ENCODE measurements around the gene LITAF.

Gene LITAF

DNA sequence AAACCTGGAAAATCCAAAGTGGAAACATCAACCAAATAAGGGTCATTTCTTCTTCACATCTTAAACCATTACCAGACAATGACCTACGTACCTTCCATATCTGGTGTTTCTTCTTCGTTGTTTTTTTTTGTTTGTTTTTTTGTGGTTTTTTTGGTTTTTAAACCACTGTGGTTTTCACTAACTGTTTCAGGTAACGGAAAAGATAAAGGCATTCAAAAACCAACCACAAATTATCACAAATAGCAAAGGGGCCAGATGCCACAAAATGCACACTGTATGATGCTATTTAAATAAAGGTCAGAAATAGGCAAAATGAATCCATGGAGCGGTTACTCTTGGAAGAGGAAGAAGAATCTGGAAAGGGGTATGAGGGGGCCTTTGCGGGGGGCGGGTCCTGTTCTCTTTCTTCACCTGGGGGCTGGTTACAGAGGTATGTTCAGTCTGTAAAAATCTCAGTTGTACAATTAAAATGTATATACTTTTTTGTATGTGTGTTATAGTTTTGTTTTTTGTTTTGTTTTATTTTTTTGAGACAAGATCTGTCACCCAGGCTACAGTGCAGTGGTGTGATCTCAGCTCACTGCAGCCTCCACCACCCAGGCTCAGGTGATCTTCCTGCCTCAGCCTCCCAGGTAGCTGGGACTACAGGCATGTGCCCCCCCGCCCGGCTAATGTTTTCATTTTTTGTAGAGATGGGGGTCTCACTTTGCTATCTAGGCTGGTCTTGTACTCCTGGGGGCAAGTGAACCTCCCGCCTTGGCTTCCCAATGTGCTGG lies 29.6 kb downstream of the LITAF start:
- H3K27ac Mint-ChIP-seq = peak overlapping the region; percentile 97
- H3K9me3 Mint-ChIP-seq = no peaks in the 10 kb centered on the region
- H3K36me3 Mint-ChIP-seq = peaks cover 23% of the 10 kb centered on the region
- H3K27me3 Mint-ChIP-seq = no peaks in the 10 kb centered on the region
- peaks cover 80% of the 10 kb centered on the region for H3K4me1 Mint-ChIP-seq
- H3K4me3 Mint-ChIP-seq = peak overlapping the region; percentile 79

DNA sequence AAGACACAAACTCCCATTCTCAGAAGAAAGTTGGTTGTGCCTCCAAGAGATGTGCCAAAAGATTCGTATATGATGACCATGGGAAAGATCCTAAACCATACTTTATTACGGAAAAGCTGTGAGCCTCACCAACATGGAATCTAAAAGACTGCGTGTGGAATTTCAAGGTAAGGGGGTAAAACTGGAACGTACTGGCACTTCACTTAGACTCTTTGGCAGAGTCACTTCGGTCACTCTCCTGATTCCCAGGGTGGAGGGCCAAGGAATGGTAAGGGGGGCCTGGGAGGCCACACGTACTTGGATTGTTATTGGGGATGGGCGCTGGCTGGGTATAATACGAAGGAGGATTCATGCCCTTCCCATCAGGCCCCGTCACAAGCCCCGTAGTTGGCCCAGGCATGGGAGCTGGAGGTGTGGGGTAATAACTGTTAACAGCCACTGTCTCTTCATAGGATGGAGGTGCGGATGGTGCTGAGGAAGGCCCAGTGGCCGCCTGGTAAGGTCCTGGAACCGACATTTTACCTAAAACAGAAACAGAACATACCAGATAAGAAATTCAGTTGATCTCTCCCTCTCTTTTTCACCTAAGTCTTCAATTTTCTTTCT lies 30.4 kb downstream of the LITAF start:
- no peaks in the 10 kb centered on the region for H3K9me3 Mint-ChIP-seq
- H3K36me3 Mint-ChIP-seq = peaks cover 23% of the 10 kb centered on the region
- H3K4me1 Mint-ChIP-seq = peaks cover 73% of the 10 kb centered on the region
- peak overlapping the region; percentile 97 for H3K27ac Mint-ChIP-seq
- H3K4me3 Mint-ChIP-seq = peak overlapping the region; percentile 79
- no peaks in the 10 kb centered on the region for H3K27me3 Mint-ChIP-seq

DNA sequence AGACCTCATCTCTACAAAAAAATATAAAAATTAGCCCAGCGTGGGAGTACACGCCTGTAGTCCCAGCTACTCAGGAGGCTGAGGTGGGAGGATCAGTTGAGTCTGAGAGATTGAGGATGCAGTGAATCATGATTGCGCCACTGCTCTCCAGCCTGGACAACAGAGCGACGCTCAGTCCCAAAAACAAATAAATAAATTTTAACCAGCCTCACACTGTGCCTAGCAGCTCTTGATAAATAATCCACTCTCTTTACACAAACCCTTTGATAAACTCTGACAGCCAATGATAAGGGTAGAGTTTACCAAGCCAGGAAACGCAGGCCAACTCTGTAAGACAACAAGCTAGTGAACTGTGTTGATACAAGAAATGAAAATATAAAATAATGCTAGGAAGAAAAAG lies 32.7 kb downstream of the LITAF start:
- Mint-ChIP-seq H3K36me3 (peaks cover 39% of the 10 kb centered on the region), H3K4me3 (no peak overlapping the region), H3K4me1 (peaks cover 57% of the 10 kb centered on the region), H3K27ac (peak overlapping the region; percentile 59), H3K27me3 (no peaks in the 10 kb centered on the region), H3K9me3 (no peaks in the 10 kb centered on the region)

DNA sequence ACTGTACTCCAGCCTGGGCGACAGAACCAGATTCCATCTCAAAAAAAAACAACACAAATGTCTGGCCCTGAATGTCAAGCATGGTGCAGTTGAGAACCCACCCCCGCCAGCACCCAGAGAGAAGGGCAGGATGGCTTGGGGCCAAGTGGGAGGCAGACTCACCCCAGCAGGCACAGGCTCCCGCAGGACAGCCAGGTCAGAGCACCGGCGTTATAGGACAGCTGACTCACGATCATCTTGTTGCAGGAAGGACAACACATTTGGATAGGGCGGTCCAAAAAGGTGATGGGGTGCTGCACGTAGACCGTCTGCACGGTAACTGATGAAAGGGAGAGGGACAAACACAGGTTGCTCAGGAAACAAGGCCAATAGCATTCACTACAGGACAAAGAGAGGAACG lies 33.3 kb downstream of the LITAF start:
- H3K4me3 Mint-ChIP-seq = no peak overlapping the region
- H3K27me3 Mint-ChIP-seq = no peaks in the 10 kb centered on the region
- H3K36me3 Mint-ChIP-seq = peaks cover 40% of the 10 kb centered on the region
- H3K4me1 Mint-ChIP-seq = peaks cover 50% of the 10 kb centered on the region
- no peaks in the 10 kb centered on the region for H3K9me3 Mint-ChIP-seq
- peak overlapping the region; percentile 71 for H3K27ac Mint-ChIP-seq

DNA sequence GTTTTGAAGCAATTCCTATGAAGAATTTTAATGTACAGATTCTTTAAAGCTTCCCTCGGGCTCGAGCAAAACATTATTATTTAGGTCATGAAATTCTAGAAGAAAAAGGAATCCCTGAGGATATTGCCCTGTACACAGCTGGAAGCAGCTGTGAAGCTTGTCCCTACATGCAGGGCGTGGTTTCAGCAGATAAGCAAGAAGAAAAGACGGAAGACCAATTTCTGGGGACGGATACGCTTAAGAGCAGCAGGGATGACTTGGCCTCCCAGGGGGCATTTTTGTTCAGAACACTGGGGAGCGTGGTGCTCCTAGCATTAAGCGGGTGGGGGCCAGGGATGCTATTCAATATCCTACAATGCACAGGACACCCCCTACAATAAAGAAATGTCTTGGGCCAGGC lies 34.3 kb downstream of the LITAF start:
- Mint-ChIP-seq H3K36me3 (peaks cover 45% of the 10 kb centered on the region), H3K9me3 (no peaks in the 10 kb centered on the region), H3K4me3 (no peak overlapping the region), H3K4me1 (peaks cover 41% of the 10 kb centered on the region), H3K27ac (no peak overlapping the region), H3K27me3 (no peaks in the 10 kb centered on the region)

DNA sequence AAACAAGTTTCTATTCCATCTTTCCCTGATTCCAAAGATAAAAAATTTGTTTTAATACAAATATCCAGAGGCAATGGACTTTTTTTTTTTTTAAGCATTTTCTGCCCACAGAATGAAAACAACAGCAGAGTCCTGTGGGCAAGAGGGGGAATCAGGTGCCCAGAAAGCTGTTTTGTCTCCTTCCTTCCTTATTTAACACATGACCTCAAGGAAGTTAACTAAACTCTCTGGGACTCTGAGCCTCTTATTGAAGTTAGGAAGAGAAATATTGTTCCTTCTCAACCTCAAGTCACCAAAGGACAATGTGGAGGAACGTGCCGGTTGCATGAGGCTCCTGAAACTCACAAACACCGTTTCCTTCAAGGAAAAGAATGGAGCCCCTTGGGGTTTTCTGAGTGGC lies 34.9 kb downstream of the LITAF start:
- Mint-ChIP-seq H3K36me3 (peaks cover 46% of the 10 kb centered on the region), H3K27me3 (no peaks in the 10 kb centered on the region), H3K27ac (no peak overlapping the region), H3K9me3 (no peaks in the 10 kb centered on the region), H3K4me1 (peaks cover 38% of the 10 kb centered on the region), H3K4me3 (no peak overlapping the region)

DNA sequence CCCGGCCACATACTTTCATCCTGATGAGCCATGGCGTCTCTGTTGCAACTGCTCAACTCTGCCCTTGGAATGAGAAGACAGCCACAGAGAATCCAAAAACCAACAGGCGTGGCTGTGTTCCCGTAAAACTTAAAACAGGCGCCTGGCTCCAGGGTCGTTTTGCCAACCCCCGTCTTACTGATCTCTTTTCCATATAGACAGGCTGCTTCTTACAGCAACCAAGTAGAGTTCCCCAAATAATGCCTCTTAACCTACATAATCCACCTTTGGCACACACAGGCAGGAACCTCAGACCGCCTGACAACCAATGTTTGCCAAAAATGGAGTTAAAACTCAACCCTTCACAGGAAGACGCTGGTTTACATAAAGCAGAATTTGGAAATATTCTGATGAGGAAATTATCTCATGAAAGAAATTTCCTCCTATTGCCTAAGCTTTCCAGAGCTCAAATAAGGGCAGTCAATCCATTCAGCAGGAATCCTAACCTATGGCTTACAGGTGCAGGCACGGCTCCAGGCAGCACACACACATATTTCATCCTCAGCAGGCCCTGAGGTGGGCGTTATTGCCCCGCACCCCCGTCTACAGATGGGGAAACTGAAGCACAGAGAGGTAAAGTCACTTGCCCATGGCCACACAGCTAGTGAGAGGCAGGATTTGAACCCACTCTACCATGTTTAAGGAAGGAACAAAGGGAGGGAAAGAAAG lies 35.8 kb downstream of the LITAF start:
- H3K4me1 Mint-ChIP-seq = peaks cover 34% of the 10 kb centered on the region
- H3K9me3 Mint-ChIP-seq = no peaks in the 10 kb centered on the region
- no peaks in the 10 kb centered on the region for H3K27me3 Mint-ChIP-seq
- peaks cover 37% of the 10 kb centered on the region for H3K36me3 Mint-ChIP-seq
- peak overlapping the region; percentile 41 for H3K27ac Mint-ChIP-seq
- no peak overlapping the region for H3K4me3 Mint-ChIP-seq

DNA sequence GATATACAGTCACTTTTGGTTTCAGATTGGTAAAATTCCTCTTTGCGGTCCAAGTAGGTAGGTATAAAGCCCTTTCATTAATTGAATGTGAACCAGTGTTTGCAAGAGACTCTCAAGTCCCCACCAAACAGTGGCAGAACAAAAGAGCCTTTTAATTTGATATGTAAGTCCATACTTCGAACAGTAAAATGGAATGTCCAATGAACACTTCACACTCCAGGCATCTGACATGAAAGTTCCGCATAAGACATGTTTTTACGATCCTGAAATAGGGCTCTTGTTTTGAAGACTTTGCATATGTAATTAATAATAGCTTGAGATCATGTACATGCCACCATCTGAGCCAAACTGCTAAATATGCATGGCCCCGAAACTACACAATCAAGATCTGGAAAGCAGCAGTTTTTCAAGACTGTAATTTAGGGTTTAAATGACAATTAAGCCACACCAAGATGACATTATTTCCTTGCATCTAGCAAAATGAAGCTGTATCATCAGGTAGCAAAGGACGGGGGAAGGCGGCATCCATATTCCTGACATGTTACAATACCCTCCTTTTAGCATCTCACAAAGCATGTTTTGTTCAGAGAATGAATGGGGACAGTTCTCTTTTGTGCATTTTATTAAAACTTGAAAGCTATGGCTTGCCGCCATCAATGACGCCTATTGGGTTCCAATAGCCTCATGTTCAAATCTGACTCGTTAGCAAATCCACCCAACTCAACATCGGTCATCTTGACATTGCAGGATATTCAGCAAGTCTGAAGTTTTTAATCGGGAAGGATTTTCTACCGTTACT lies 39.4 kb downstream of the LITAF start:
- H3K27me3 Mint-ChIP-seq = no peaks in the 10 kb centered on the region
- H3K27ac Mint-ChIP-seq = peak overlapping the region; percentile 46
- H3K4me3 Mint-ChIP-seq = no peak overlapping the region
- H3K9me3 Mint-ChIP-seq = no peaks in the 10 kb centered on the region
- H3K4me1 Mint-ChIP-seq = peaks cover 24% of the 10 kb centered on the region
- H3K36me3 Mint-ChIP-seq = peaks cover 26% of the 10 kb centered on the region

DNA sequence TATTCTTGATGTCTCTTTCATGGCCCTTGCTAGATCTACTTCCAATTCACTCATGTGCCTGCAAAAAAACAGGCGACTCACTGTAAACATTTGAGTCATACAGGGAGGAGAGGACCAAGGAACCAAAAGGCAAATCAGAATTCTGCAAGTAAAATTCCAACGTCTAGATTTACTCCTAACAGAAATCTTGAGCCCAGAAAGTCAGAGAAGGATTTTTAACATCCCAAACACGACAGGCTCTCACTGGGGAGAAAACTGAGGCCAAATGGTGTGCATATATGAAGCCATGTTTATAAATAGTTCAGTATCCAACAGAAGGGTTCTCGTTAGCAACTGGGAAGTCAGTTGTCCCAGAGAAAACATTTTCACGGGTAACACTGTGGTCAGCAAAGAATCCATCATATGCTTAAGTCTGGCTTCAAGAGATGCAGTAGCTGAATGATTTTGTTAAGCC lies 40.1 kb downstream of the LITAF start:
- Mint-ChIP-seq H3K27me3 (no peaks in the 10 kb centered on the region), H3K4me3 (no peak overlapping the region), H3K9me3 (no peaks in the 10 kb centered on the region), H3K27ac (peak overlapping the region; percentile 35), H3K4me1 (peaks cover 30% of the 10 kb centered on the region), H3K36me3 (peaks cover 26% of the 10 kb centered on the region)

DNA sequence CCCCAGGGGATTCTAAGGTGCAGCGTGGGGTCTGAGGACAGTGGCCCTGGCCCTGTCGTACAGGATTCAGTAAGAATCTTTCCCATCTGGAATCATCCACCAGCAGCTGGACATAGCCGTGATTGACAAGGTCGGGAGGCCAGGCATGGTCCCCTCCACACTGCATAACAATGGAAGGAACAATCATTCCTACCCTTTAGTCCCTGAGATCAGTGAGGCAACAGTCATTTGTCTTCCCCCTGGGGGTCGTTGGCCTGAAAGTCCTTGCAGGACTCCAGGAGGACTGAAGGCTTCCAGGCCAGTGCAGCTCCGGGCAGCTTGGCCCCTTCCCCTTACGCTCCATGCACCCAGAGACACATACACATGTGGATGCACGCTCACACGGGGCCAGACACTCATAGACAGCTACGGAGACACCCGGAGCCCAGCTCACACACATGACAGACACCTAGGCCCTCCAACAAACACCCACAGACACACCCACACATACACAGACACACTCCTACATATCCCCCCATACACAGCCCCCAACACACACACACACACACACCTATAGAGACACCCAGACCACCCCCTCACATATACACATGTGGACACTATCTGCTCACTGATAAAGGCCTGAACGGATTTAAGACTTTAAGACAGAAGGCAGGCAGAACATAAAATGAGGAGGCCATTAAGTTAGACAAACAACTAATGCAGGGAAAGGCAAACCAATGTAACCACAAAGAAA lies 42.9 kb downstream of the LITAF start:
- Mint-ChIP-seq H3K9me3 (no peaks in the 10 kb centered on the region), H3K4me1 (peaks cover 44% of the 10 kb centered on the region), H3K27ac (peak overlapping the region; percentile 20), H3K36me3 (peaks cover 8% of the 10 kb centered on the region), H3K4me3 (no peak overlapping the region), H3K27me3 (no peaks in the 10 kb centered on the region)

DNA sequence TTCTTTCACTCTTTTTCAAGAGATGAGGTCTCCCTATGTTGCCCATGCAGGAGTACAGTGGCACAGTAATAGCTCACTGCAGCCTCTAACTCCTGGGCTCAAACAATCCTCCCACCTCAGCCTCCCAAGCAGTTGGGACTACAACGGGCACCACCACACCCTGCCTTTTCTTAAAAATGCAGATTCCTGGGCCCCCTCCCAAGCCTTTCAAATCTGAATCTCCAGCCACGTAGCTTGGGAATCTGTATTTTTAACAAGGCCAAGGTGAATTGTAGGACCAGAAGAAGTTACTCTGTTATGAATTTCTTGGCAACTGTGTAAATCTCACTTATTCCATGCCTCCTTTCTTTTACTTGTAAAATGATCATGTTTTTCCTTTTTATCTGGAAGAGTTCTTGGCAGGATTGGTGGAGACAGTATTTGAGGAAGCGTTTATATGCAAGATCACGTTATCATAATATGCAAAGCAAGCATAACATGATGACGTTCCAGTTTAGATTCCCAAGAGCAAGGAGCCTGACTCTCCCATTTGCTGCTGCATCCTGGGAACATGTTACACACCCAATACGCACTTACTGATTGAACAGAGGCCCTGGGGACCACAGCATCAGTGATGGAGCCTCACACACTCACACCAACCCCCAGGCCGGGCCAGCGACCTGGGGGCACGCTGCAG lies 44.5 kb downstream of the LITAF start:
- Mint-ChIP-seq H3K4me1 (peaks cover 47% of the 10 kb centered on the region), H3K27ac (peak overlapping the region; percentile 69), H3K27me3 (no peaks in the 10 kb centered on the region), H3K4me3 (no peak overlapping the region), H3K36me3 (peaks cover 1% of the 10 kb centered on the region), H3K9me3 (no peaks in the 10 kb centered on the region)

DNA sequence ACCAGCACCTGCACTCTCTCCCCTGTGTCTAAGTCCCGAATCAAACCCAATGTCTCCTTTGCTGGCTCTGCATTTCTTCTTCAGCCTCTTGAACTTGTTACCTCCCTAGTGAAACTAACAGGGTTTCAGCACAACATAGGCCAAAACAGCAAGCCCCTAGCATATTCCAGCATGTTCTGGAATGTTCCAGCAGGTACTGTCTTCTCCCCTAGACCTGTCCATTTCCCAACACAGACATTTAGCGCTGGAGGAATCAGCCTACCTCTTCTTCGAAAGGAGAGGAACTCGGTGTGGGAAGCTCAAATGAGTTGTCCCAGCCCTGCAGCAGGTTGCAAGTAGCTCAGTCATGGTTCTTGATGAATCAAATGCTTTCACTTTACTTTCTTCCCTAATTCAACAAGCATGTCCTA lies 47.1 kb downstream of the LITAF start:
- no peaks in the 10 kb centered on the region for H3K36me3 Mint-ChIP-seq
- H3K27ac Mint-ChIP-seq = no peak overlapping the region
- no peak overlapping the region for H3K4me3 Mint-ChIP-seq
- H3K9me3 Mint-ChIP-seq = no peaks in the 10 kb centered on the region
- H3K27me3 Mint-ChIP-seq = no peaks in the 10 kb centered on the region
- peaks cover 32% of the 10 kb centered on the region for H3K4me1 Mint-ChIP-seq

DNA sequence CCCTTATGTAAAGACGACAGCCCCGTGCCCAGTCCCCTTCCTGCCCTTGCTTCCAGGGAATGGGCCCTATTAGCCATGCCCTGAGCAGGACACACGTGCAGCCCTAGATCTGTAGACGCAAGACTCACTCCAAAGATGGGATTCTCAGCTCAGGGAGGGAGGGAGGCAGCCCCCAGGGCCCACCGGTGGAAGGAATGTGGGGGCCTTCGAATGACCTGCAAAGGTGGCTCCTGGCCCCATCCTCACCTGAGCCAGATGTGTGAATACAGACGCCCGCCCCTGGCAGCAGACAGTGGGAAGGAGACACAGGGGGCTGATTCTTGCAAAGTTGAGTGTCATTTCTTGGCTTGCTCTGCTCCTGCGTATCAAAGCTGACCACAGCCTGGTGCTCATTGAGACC lies 47.8 kb downstream of the LITAF start:
- no peaks in the 10 kb centered on the region for H3K27me3 Mint-ChIP-seq
- H3K9me3 Mint-ChIP-seq = no peaks in the 10 kb centered on the region
- H3K27ac Mint-ChIP-seq = no peak overlapping the region
- H3K4me3 Mint-ChIP-seq = no peak overlapping the region
- peaks cover 35% of the 10 kb centered on the region for H3K4me1 Mint-ChIP-seq
- H3K36me3 Mint-ChIP-seq = no peaks in the 10 kb centered on the region

DNA sequence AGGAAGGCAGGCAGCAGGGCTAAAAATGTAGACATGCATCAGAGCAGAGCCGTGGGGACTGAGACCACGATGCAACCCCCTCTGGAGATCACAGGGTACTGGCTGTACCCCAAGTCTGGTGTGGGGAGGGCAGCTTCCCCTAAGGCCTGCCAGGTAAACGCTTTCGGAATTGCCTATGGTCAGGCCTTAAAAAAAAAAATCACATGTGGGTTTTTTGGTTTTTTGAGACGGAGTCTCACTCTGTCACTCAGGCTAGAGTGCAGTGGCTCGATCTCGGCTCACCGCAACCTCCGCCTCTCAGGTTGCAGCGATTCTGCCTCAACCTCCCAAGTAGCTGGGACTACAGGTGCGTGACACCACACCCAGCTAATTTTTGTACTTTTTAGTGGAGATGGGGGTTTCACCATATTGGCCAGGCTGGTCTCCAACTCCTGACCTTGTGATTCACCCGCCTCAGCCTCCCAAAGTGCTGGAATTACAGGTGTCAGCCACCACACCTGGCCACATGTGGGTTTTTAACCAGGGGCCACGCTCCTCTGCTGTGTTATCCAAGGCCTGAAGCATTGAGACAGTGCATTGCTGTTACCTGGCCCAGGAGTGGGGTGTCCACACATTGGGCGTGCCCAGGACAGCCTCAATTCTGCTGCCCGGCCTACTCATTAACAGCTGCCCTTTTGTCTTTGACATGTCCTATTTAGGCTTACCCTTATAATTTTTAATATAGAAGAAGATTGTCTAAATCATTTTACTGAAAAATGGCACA lies 50.4 kb downstream of the LITAF start:
- Mint-ChIP-seq H3K4me3 (no peak overlapping the region), H3K4me1 (peaks cover 33% of the 10 kb centered on the region), H3K27ac (no peak overlapping the region), H3K36me3 (no peaks in the 10 kb centered on the region), H3K9me3 (no peaks in the 10 kb centered on the region), H3K27me3 (no peaks in the 10 kb centered on the region)
